NCI-H1092 (cell line): Measurements from ENCODE around the gene ZNF641.
A peak's percentile ranks its signal among the peaks of the same experiment; 100 is the strongest.

Experiments used
- DNase-seq: peaks from one replicate; lab custom pipeline; 2025; lab: John Stamatoyannopoulos, UW

Gene ZNF641

DNA sequence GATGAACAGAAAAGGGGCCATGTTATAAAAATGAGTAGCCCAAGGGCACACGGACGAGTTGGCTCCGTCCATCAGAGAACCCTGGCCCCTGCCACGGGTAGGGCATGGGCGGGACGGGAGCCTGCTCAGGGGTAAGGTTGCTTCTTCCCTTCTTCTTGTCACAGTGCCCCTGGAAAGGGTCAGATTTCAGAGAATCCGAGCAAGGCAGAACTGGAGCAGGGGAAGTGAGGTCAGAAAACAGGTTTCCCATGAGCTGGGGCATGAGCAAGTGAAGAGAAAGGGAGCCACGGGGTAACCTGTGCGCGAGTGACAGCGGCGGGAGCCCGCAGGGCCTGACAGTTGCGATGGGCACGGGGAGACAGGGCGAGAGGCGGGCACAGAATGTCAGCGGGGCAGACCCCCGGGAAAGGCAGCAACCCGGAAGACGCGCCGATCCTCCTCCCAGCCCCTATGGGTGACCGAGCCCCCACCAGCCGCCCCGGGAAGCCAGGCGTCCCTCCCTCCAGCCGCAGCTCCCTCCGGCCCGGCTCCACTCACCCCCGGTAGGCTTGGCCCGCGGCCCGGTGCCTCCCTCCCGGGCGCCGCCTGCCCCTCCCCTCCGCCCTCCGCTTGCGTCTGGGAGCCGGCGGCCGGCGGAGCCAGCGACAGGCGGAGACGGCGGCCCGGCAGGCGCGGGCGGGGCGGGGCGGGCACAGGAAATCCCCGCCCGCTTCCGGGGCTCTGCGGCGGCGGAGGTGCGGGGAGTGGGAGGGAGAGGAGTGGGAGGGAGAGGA is at the start of gene ZNF641:
ZNF641 (minus strand) TSS at position 671 of the 773 bp plus-strand sequence. CDS start 2,829 bp downstream, outside the sequence.
- DNase-seq: peak; percentile 84

DNA sequence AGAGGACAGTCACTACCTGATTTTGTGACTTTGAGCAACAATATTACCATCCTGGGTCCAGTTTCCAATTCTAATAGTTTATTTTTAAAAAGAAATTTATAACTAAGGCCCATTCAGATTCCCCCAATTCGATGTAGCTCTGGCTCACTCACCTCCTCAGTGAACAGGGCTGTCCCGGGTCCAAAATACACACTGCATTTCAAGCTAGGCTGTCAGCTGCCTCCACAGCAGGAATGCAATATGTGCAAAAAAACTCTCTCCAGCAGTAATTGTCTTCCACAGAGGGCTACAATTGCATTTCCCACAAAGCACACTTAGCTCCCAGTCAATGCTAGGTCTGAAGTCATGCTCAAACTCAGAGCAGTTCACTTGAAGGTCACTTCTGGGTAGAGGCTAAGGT is 39.3 kb upstream of the ZNF641 start:
- DNase-seq: no peak

DNA sequence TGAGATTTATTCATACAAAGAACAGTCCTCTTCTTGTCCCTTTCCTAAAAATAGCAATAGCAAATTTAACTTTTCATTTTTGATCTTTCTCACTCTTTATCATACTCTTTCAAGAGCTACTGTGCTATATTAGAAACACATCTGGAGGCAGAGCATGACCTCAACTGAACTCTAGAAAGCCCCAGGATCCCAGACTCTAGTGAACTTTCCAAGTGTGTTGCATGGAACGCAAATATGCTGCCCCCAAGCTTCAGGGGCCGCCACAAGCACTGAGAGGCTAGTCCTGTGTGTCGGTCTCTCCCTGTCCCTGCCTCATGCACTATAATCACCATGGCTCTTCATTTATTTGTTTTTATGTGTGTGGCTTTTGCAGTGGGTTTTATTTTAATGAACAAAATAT is 38.7 kb upstream of the ZNF641 start:
- no peak for DNase-seq

DNA sequence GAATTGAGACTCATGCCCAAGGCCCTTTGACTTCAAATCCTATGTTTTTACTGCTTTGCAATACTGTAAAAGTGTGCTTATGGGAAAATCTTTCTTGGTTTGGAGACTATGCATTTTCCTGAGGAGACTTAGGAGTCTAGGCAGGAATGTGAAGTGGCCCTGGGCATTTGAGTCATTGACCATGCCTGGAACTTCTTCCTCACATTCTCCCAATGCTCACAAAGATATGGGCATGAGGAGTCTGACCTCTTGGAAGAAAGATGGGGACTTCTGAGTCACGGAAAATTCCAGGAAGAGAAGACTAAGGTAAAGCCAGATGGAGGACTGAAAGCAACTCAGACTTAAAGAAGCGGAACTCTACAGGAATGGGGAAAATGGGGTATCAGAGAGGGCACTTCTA is 38.2 kb upstream of the ZNF641 start:
- no peak for DNase-seq

DNA sequence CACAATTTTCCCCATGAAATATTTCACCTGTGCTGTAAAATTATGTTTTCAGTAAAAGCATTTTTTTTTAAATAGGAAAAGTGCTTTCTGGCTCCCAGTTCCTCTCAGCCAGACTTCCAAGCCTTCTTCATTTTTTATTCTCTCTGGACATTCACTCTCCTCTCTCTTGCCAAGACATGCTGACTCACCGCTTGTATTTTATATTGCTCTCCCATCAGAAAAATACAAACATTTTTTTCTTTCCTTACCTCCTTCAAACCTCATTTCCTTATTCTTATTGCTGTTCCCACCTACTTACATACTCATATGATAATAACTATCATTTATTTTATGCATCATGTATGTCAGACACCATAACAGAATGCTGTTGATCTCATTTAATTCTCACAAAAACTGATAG is 37.7 kb upstream of the ZNF641 start:
- DNase-seq: no peak

DNA sequence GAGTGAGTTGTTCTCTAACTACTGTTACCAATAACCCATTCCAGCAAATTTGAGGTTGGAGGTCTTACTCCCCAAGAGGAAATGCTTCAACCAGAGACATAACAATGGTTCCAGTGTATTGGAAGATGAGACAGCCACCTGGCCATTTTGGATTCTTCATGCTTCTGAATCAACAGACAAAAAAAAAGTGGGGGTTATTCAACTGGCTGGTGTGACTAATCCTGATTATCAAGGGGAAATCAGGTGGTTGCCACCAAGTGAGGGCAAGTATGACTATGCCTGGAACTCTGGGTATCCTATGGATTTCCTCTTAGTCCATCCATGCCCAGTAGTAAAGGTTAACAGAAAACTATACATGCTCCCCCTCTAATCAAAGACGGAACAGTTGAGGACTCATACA is 29.9 kb upstream of the ZNF641 start:
- no peak for DNase-seq

DNA sequence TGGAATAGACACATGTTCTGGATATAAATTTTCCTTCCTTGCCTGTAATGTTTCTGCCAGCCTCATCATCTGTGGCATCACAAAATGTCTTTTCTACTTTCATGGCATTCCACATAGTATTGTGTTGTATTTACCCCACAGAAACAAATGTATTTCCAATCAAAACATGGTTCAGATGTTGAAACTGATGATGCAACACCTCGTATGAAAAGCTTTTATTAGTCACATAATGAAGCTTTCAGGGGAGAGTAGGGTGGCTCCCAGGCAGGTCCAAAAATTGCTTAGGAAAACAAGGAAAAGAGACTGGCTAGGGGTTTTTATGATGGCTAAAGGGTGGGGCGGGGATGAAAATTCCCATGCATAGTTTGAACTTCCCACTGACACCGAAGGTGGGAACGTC is 29.1 kb upstream of the ZNF641 start:
- DNase-seq: no peak

DNA sequence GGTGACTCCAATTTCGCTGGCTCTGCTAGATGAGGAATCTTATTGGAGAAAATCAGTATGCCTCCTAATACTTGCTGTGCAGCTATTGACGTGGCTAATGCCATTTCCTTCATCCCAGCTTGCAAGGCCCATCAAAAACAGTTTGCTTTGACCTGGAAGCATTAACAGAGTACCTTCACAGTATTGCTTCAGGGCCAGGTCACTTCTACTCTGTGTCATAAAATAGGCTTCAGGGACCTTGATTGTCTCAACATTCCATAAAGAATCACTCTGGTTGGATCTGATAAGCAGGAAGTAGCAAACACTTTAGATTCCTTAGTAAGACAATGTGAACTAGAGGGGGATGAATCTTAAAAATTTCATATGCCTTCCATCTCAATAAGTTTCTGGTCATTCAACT is 26.9 kb upstream of the ZNF641 start:
- no peak for DNase-seq

DNA sequence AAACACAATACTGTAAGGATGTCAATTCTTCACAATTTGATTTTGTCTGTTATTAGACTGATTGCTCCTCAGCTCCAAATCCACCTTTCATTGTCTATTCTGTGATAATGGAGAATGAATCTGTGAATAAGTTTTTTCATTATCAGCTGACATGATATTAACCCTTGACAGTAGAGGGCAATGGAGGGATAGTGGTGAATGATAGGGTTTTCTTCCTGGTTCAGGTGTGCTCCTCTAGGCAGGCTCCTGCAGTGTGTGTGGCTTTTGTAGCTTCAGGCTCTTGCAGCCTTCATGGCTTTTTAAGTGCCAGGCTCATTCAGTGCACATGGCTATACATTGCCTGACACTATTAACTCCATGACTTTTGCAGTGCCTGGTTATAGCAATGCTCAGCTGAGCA is 23.4 kb upstream of the ZNF641 start:
- no peak for DNase-seq

DNA sequence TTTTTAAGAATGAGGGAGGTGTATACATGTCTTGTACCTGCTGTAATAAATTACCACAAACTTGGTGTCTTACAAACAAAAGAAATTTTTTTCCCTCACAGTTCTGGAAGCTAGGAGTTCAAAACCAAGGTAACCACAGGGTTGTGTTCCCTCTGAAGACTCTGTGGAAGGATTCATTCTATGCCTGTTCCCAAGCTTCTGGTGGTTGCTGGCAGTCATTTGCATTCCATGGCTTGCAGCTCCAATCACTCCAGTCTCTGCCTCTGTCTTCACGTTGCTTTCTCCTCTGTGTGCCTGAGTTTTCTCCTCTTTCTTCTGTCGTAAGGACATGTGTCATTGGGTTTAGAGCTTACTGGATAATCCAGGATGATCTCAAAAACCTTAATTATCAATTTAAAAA is 15.4 kb upstream of the ZNF641 start:
- DNase-seq: no peak

DNA sequence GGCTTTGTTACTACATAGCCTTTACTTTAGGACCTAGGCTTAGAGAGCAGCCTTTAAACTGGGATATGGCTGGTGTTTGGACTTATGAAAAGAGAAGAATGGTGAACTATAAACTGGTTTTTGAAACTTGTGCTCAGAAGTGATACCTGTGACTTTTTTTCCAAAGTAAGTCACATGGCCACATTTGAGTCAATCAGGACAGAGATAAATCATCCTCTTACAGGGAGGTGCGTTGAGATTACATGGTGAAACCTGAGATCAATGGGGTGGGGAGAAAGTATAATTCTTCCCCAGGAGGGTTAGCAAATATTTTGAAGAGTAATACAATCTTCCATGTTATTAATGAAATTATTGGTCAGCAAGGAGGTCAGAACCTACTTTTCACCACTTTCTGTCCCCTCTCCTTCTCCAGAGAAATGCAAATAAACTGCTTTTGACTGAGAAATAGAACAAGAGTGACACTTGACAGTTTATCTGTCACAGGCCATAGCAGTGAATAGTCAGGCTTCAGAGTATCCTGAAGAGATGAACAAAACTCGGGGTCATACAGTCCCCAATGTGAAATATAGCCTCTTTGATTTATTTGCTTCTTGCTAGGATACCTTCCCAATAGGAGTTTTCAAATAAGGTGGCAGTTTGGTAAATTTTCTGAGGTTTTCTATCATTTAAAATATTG is 11.1 kb upstream of the ZNF641 start:
- DNase-seq: no peak

DNA sequence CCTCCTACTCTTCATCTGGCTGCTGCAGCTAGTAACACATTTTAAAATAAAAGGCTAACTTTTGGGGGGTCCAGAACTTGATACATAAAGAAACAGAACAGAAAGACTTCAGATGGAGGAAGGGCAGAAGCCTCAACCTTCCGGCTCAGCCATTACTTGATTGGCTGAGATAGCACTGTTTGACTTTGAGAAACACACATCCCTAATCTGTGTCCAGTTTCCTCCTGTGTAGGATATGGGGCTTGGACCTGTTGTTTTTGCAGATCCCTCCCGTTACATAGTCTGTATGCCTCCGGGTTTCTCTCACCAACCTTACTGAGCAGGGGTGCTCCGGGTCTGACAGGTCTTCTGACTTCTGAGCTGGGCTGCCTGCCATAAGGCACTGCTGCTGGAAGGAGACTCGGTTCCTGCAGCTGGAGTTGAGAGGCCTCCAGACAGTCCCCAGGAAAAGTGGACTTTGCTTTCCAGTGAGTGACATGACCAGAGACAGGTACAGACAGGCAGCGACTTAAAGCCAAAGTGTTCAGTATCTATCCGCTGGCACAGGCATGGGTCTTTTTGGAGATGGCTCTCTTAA is 8.3 kb upstream of the ZNF641 start:
- DNase-seq: no peak

DNA sequence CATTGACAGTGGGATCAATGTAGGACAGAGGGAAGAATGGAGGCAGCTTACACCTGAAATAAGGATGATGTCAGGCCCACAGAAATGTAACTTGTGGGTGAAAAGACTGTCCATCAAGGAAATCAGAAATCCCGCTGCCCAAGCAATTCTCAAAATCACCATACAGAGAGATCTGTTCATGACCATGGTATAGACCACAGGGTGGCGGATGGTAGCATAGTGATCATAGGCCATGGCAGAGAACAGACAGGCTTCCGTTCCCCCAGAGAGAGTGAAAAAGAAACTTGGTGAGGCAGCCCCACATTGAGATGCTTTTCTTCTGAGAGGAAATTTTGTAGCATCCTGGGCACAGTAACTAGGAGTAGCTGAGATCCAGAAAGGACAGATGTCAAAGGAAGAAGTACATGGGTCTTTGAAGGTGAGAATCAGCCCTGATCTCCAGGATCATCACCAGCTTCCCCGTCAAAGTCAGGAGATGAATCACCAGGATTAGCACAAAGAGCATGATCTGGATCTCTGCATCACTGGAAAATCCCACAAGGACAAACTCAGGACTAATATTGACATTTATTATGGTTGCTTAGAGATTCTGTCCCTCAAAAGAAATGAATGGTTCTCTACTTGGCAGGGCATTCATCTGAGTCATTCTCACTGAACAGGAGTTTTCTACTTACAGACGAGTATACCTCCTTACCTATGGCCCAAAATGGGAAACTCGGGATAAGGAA is 5.5 kb upstream of the ZNF641 start:
- DNase-seq: no peak

DNA sequence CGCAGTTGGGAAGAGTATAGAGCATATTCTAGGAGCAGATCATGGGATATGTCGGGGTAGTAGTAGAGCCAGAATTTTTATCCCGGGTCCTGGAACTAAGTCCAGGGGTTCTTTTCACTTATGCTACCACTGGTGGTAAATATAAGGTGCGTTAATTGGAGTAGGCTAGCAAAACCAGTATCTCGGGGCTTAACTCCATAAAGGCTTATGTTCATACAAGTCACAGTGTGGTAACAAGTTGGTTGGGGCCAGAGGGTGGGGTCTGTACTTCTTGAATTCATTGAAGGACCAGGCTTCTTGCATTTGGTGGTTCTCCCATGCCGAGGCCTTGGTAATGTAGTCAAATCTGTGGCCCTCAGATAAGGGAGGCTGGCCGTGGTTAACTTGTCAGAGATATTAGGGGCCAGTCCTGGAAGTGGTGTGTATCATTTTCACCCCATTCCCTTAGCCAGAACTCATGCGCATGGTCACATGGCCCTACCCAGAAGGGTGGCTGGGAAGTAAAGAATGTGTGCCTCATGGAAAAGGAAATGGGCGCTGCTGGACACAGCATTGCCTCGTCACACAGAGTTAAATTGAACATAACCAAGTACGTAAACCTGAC is 1.5 kb upstream of the ZNF641 start:
- no peak for DNase-seq

DNA sequence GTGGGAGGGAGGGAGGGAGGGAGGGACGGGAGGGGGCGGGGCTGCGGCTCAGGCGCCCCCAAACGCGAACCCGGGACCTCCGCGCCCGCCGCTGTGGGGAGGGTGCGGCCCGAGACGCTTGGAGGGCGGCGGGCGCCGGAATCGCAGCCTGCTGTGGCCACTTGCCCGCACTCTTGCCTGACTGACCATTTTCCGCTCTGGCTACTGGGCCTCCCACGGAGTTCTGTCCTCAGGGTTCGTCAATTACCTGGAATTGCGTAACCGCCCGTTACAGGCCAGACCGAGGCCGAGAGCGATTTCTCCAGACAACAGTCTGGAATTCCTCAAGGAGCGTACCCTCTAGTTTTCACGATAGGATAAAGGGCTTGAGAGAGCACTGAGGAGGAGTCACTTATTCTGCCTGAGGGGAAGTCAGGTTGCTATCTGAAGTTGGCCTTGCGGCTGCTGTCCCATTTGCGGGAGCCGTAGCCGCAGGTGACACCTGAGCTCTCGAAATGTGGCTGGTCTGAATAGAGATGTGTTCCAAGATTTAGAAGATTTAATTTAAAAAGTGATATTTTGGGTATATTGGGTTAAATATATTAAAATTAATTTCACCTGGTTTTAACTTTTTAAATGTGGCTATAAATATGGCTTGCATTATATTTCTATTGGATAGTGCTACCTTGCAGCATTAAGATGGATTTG is 446 bp upstream of the ZNF641 start:
- no peak for DNase-seq

DNA sequence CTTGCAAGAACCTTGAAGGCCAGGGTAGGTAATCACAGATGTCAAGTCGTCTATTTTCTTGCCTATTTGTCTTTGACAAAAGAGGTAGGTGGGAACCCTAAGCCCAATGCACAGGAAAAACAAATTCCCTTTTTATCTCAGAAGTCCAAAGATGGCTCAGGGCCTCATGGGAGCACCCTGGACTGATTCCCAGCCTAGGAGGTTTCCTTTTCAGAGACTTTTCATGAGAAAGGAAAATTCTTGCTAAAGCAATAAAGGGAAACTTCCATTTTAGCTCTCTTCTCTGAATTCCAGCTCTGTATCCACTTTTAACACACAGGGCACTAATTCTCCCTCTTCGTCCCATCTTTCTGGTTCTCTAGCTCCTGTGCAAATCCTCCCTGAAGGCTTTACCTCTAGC is 1.2 kb downstream of the ZNF641 start:
- DNase-seq: no peak

DNA sequence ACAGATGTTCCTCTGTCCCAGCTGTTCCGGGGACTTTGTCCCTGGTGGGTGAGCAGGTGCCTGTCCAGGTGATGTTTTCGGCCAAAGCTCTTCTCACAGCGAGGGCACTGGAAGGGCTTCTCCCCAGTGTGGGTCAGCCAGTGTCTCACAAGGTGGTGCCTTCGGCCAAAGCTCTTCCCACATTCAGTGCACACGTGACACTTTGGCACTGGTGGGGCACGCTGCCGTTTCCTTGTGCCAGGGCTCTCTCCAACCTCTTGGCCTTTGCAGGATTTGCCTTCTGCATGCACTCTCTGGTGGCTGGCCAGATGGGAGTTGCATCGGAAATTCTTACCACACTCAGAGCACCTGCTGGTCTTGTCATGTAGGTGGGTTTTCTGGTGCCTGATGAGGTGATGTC is 7.7 kb downstream of the ZNF641 start:
- DNase-seq: no peak

DNA sequence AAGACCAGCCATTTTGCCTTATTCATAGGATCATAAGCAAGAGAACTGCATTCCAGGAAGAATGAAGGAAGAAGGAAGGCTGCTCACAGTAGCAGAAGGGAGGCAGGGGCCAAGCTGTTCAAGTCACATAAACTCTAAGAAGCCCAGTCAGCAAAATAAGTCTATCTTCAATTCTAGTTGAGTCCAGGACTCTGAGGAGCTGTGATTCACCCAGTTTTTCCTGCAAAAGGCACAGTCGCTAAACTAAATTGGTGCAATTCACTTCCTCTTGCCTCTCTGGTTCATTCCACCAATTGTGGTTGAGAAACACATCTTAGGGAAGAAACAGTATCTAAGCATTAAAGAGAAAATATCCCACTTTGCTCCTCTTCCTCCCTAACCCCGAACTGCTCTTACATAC is 9.8 kb downstream of the ZNF641 start:
- DNase-seq: no peak

DNA sequence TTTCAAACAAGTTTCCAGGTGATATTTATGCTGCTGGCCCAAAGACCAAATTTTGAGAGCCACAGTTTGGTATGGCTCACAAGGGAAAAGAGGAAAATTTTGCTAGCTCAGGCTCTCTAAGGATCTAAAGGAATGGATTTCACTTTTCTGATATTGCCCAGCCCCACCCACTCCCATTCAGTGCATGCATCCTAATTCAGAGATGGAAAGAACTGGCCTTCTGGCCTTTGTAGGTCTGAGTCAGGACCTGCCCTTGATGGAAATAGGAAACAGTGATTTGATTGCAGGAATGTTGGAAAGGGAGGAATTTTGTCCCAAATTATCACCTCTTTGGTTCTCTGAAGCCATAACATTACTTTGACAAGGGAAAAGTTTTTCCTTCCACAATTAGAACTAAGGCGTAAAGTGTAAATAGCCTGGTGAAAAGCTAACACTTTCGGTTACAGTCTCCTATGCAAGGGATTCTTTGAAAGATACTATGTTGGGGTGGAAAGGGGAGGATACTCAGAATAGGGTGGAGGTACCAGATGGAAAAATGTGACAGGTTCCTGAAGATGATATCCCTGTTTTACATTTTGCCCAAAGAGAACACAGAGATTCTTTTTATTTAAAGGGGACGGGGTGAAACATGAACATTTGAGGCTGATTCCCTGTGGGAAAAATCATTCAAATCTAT is 11.1 kb downstream of the ZNF641 start:
- DNase-seq: no peak

DNA sequence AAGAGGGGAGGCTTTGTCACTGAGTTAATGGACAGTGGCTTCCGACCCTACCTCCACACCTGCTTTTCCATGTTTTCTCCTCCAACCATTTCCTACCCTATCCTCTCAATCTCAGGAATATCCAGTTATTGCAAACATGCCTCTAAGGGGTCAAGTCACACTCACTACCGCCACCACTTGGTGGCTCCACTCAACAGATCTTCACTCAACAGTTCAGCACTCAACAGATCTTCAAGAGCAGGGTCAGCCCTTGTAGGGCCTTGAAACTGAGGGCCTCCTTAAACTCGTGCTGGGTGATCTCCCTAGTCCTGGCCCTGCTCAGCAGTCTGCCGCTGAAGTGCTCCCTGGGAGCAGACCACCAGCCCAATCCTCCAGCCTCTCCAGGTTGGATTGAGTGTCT is 14.2 kb downstream of the ZNF641 start:
- DNase-seq: no peak

DNA sequence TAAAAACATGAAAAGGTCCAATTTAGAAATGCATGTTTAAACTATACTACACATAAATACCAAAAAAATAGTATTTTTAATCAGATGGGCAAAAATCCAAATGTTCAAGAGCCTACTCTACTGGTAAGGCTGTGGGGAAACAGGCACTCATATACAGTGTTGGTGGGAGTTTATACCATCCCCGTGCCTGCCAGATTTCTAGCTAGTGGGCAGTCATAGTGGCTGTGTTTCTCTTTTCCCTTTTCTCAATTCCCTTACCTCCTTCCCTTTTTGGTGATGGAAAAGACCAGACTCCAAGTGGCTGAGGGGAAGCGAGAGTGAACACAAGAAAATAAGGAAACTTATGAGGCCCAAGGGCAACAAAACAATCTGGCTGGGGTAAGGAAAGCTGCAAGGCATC is 14.7 kb downstream of the ZNF641 start:
- no peak for DNase-seq
